IMR-90 (cell line): ENCODE results near the gene ILRUN. TPM values are rescaled to one million over a fixed set of nuclear protein-coding genes. Genes with fewer than 3 reads are reported as not detected.
"Not testable (repeated sequence)": the region's sequence is repeated elsewhere in the genome, so short reads cannot be mapped to it uniquely, and the experiment has no call there.

ENCODE experiments used
- ATAC-seq: fragments of 200-7000 bp; cut with Tn5 transposase; 2 replicates; pipeline ENCODE4 v1.9.1; 2020; ENCODE audit warnings: low read depth, mild to moderate bottlenecking, moderate library complexity
- BruUV-seq: library from RNA; stranded (reverse); fragments of 400-500 nt; replicated peaks from 2 replicates; lab custom pipeline; 2021; lab: Mats Ljungman, UMichigan
- CTCF ChIA-PET: fragments of 300-600 bp; formaldehyde crosslinking; extraction: SDS; loops from one replicate; lab custom pipeline; 2021; ENCODE audit warnings: antibody characterized with exemption; lab: Yijun Ruan, JAX
- POLR2A ChIA-PET: fragments of 300-600 bp; sonication (Branson Sonifier 250); formaldehyde crosslinking; loops from one replicate; lab custom pipeline; 2022; ENCODE audit warnings: antibody characterized with exemption; ENCODE audit not compliant: unreplicated experiment; lab: Charles Lee
- DNase-seq: peaks from one replicate; pipeline ENCODE4 v3.0.0; 2013
- H2AFZ ChIP-seq: replicated peaks from 2 replicates; pipeline ENCODE3; 2013; ENCODE audit warnings: low read length, mild to moderate bottlenecking; ENCODE audit not compliant: poor library complexity
- H2AK5ac ChIP-seq: 2 replicates; pipeline ENCODE4 v1.6.1; 2013; ENCODE audit warnings: low read depth, low read length, inconsistent platforms
- H2AK9ac ChIP-seq: replicated peaks from 2 replicates; pipeline ENCODE3; 2013; ENCODE audit warnings: mild to moderate bottlenecking, low read depth, low read length, moderate library complexity; ENCODE audit not compliant: poor library complexity
- H2BK120ac ChIP-seq: 2 replicates; pipeline ENCODE4 v1.6.1; 2013; ENCODE audit warnings: low read depth, low read length, inconsistent platforms
- H2BK15ac ChIP-seq: 3 replicates; pipeline ENCODE4 v1.6.1; 2013; ENCODE audit warnings: low read depth, low read length, inconsistent platforms
- H2BK20ac ChIP-seq: 2 replicates; pipeline ENCODE4 v1.6.1; 2013; ENCODE audit warnings: low read depth, mild to moderate bottlenecking, inconsistent platforms, low read length, moderate library complexity
- H2BK5ac ChIP-seq: 2 replicates; pipeline ENCODE4 v1.6.1; 2013; ENCODE audit warnings: mild to moderate bottlenecking, low read depth, low read length, inconsistent platforms; ENCODE audit not compliant: poor library complexity, severe bottlenecking
- H3K14ac ChIP-seq: replicated peaks from 2 replicates; pipeline ENCODE4 v1.6.1; 2013; ENCODE audit warnings: low read depth, low read length, inconsistent platforms
- H3K18ac ChIP-seq: 2 replicates; pipeline ENCODE4 v1.6.1; 2013; ENCODE audit warnings: low read depth, low read length, control low read depth
- H3K23ac ChIP-seq: 2 replicates; pipeline ENCODE4 v1.6.1; 2013; ENCODE audit warnings: low read depth, low read length, inconsistent platforms
- H3K27ac ChIP-seq: 2 replicates; pipeline ENCODE4 v1.5.1; 2013; ENCODE audit warnings: mild to moderate bottlenecking, control low read depth, low read length; ENCODE audit not compliant: insufficient read depth
- H3K27me3 ChIP-seq: 2 replicates; pipeline ENCODE4 v1.6.1; 2013; ENCODE audit warnings: low read length; ENCODE audit not compliant: control insufficient read depth, insufficient read depth
- H3K36me3 ChIP-seq: 2 replicates; pipeline ENCODE4 v1.6.1; 2013; ENCODE audit warnings: low read length, mixed read lengths; ENCODE audit not compliant: control insufficient read depth, insufficient read depth
- H3K4ac ChIP-seq: 2 replicates; pipeline ENCODE4 v1.6.1; 2013; ENCODE audit warnings: low read depth, low read length, inconsistent platforms
- H3K4me1 ChIP-seq: 2 replicates; pipeline ENCODE4 v1.6.1; 2013; ENCODE audit warnings: low read length, mixed read lengths; ENCODE audit not compliant: control insufficient read depth, insufficient read depth
- H3K4me2 ChIP-seq: 2 replicates; pipeline ENCODE4 v1.6.1; 2013; ENCODE audit warnings: low read depth, mild to moderate bottlenecking, control low read depth, low read length, moderate library complexity
- H3K4me3 ChIP-seq: 2 replicates; pipeline ENCODE4 v1.5.1; 2013; ENCODE audit warnings: low read depth, mild to moderate bottlenecking, control low read depth, low read length, moderate library complexity; ENCODE audit not compliant: insufficient read depth
- H3K56ac ChIP-seq: 2 replicates; pipeline ENCODE4 v1.6.1; 2013; ENCODE audit warnings: low read length, inconsistent platforms; ENCODE audit not compliant: insufficient read depth; ENCODE audit errors: extremely low read depth
- H3K79me1 ChIP-seq, 2 experiments: 2 replicates each; pipeline ENCODE4 v1.6.1; 2013; ENCODE audit warnings: low read length in 2 of 2, inconsistent platforms in 1 of 2, low read depth in 1 of 2
- H3K9ac ChIP-seq: 2 replicates; pipeline ENCODE4 v1.6.1; 2013; ENCODE audit warnings: low read depth, low read length, control low read depth
- H3K9me1 ChIP-seq: 2 replicates; pipeline ENCODE4 v1.6.1; 2013; ENCODE audit warnings: low read length, inconsistent platforms; ENCODE audit not compliant: insufficient read depth
- H3K9me3 ChIP-seq: 2 replicates; pipeline ENCODE4 v1.6.1; 2013; ENCODE audit warnings: low read length; ENCODE audit not compliant: control insufficient read depth, insufficient read depth
- H4K20me1 ChIP-seq: 2 replicates; pipeline ENCODE4 v1.6.1; 2013; ENCODE audit warnings: low read length, inconsistent platforms; ENCODE audit not compliant: insufficient read depth
- H4K5ac ChIP-seq: 2 replicates; pipeline ENCODE4 v1.6.1; 2013; ENCODE audit warnings: mild to moderate bottlenecking, low read depth, low read length, control low read depth
- H4K8ac ChIP-seq, 2 experiments: 2 replicates each; pipeline ENCODE4 v1.6.1; 2013; ENCODE audit warnings: low read depth in 2 of 2, low read length in 2 of 2, control low read depth in 1 of 2, inconsistent platforms in 1 of 2
- H4K91ac ChIP-seq: 2 replicates; pipeline ENCODE4 v1.6.1; 2013; ENCODE audit warnings: low read depth, low read length, inconsistent platforms; ENCODE audit not compliant: insufficient read depth
- CEBPB ChIP-seq: IDR thresholded peaks from 2 replicates; pipeline ENCODE4 v1.6.1; 2012; ENCODE audit warnings: low read depth, low read length, improper control_type of control experiment
- MAFK ChIP-seq: IDR thresholded peaks from 2 replicates; pipeline ENCODE4 v1.6.1; 2012; ENCODE audit warnings: low read depth, low read length, improper control_type of control experiment
- SMC3 ChIP-seq: fragments of 150-350 bp; IDR thresholded peaks from 2 replicates; pipeline ENCODE4 v1.6.1; 2016; ENCODE audit warnings: low read depth, mild to moderate bottlenecking, antibody characterized with exemption, low read length, moderate library complexity
- WGBS, 2 experiments: methylation state at CpG; one replicate each; pipeline versions ENCODE4 v1.1.5 to v1.1.7; 2013; ENCODE audit warnings: missing lambda C conversion rate in 2 of 2; ENCODE audit not compliant: insufficient read length in 1 of 2; ENCODE audit errors: extremely low coverage in 2 of 2; 5-methylcytosine and 5-hydroxymethylcytosine counted together
- dilution Hi-C: fragments of 300-500 bp; cut with HindIII; formaldehyde crosslinking; loops from one replicate; pipeline ENCODE4 v1.14.3; 2018; ENCODE audit warnings: low sequenced_read_pairs; ENCODE audit not compliant: unreplicated experiment
- in situ Hi-C: fragments of 300-500 bp; cut with MboI; formaldehyde crosslinking; loops from 3 replicates; pipeline ENCODE4 v1.14.3; 2019; ENCODE audit warnings: low sequenced_read_pairs, inconsistent platforms, mixed read lengths
- intact Hi-C: fragments of 100-400 bp; cut with micrococcal nuclease; formaldehyde crosslinking; loops from 2 replicates; pipeline ENCODE4 v1.10.0; 2022
- polyA plus RNA-seq, 3 experiments: library from polyadenylated mRNA; depleted of rRNA; stranded (reverse); fragments of >200 nt; gene quantifications; 2 replicates each; pipeline ENCODE4 v1.2.3, GENCODE V29; 2012; ENCODE audit warnings: low replicate concordance in 1 of 3
- total RNA-seq: library from RNA; depleted of rRNA; stranded (reverse); fragments of >200 nt; gene quantifications from 2 replicates; pipeline ENCODE4 v1.2.3, GENCODE V29; 2012

The ILRUN gene
- total and polyA plus RNA-seq, 2 of the 4 experiments (the other 2 are of a cell fraction), result 25.4 to 29.9 TPM

DNA sequence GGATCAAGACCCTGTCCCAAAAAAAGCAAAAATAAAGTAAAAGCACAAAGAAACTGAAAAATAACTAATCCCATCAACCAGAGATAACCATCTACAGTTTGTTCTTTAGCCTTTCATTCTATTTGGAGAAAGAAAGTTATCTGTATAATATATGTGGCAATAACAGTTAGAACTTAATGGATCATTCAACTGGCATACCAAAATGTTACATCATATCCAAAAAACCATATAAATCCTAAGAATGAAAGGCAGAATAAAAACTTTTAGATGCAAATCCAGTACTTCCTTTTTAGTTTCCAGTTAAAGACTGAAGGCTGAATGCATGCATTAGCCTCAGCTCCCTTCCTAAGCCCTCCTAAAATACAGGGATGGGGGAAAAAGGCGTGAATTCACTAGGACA lies 25.2 kb downstream of the ILRUN start:
- CTCF ChIA-PET, result no interaction called here
- dilution Hi-C loops (no loop called here), in situ Hi-C loops (no loop called here), intact Hi-C loops (no loop called here)
- Histone ChIP-seq H2BK120ac (peak overlapping the region; percentile 54), H4K91ac (peak overlapping the region; percentile 13; the same call in 1 of the 2 replicates), H3K9me1 (peaks cover 7% of the 10 kb centered on the region), H2AK9ac (no peak overlapping the region), H2BK20ac (0 out of 2 replicates have a peak overlapping the region, but pooled peaks have one; percentile 64), H3K79me1 (peaks cover 33 to 70% of the 10 kb centered on the region in 2 experiments), H4K20me1 (peaks cover 15% of the 10 kb centered on the region), H2AK5ac (peak overlapping the region; percentile 62; the same call in 1 of the 2 replicates), H3K9ac (no peak overlapping the region), H3K9me3 (no peaks in the 10 kb centered on the region), H3K27ac (peak overlapping the region; percentile 78; the same call in 1 of the 2 replicates), H3K18ac (peak overlapping the region; percentile 38; the same call in 1 of the 2 replicates), H4K8ac (peak overlapping the region in 1 of 2 experiments; percentile 62; a peak in 2 of 4 replicates), H3K4ac (peak overlapping the region; percentile 67; the same call in 1 of the 2 replicates), H2BK5ac (peak overlapping the region; percentile 57), H3K36me3 (no peaks in the 10 kb centered on the region), H4K5ac (0 out of 2 replicates have a peak overlapping the region, but pooled peaks have one; percentile 23), H3K4me3 (no peak overlapping the region), H3K14ac (peak overlapping the region; percentile 61; the same call in 1 of the 2 replicates), H2BK15ac (no peak overlapping the region), H2AFZ (no peak overlapping the region), H3K56ac (peak overlapping the region; percentile 7; the same call in 1 of the 2 replicates), H3K4me1 (peaks cover 20% of the 10 kb centered on the region), H3K23ac (no peak overlapping the region), H3K27me3 (no peaks in the 10 kb centered on the region), H3K4me2 (peak overlapping the region; percentile 26)
- POLR2A ChIA-PET, result no interaction called here
- peak; percentile 82 for TF ChIP-seq CEBPB
- no peak for TF ChIP-seq MAFK
- TF ChIP-seq SMC3, result no peak
- ATAC-seq (peak; percentile 46), DNase-seq (peak; percentile 41)
- no TSS peak for BruUV-seq
- WGBS, 2 experiments, result no CpG with 5 or more reads among the region's 1 CpG

DNA sequence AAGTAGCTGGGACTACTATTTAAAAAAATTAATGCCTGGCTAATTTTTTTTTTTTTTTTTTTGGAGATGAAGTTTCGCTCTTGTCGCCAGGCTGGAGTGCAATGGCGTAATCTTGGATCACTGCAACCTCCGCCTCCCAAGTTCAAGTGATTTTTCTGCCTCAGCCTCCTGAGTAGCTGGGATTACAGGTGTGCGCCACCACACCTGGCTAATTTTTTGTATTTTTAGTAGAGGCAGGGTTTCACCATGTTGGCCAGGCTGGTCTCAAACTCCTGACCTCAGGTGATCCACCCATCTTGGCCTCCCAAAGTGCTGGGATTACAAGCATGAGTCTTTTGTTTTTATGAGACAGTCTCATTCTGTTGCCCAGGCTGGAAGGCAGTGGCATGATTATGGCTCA lies 27.8 kb downstream of the ILRUN start:
- in situ Hi-C loops, H3K27ac ChIP-seq, H3K23ac ChIP-seq, ATAC-seq, H3K18ac ChIP-seq, H3K4ac ChIP-seq, H4K91ac ChIP-seq, H2AK9ac ChIP-seq, H3K27me3 ChIP-seq, H2BK20ac ChIP-seq, H3K14ac ChIP-seq, H2BK15ac ChIP-seq, POLR2A ChIA-PET, H4K8ac ChIP-seq, H3K9ac ChIP-seq, H3K56ac ChIP-seq, H3K9me3 ChIP-seq, H4K5ac ChIP-seq, H2AK5ac ChIP-seq, intact Hi-C loops, DNase-seq, H2BK120ac ChIP-seq, BruUV-seq, dilution Hi-C loops, H2BK5ac ChIP-seq, H3K36me3 ChIP-seq, H2AFZ ChIP-seq, H4K20me1 ChIP-seq, H3K4me3 ChIP-seq, H3K4me2 ChIP-seq: not testable (repeated sequence)
- H3K79me1 ChIP-seq, result peaks cover 31 to 69% of the 10 kb centered on the region in 2 experiments
- peaks cover 14% of the 10 kb centered on the region for H3K9me1 ChIP-seq
- no CpG with 5 or more reads among the region's 5 CpGs for whole genome bisulfite sequencing, 2 experiments
- peaks cover 26% of the 10 kb centered on the region for H3K4me1 ChIP-seq
- CTCF ChIA-PET, result interaction anchor here (0.6 kb wide), 1 partner anchor 419 kb away, joined by 3 read pairs; no protein-coding TSS in a partner anchor
